Transverse colon (tissue), 4 donors: ENCODE results near the gene CELA2A.

Experiments used
- EP300 ChIP-seq: sonication (generic); formaldehyde crosslinking; IDR thresholded peaks from one replicate; pipeline ENCODE4 v1.6.1; 2017; ENCODE audit warnings: antibody characterized with exemption, low read depth
- POLR2A ChIP-seq: fragments of 450-650 bp; IDR thresholded peaks from one replicate; pipeline ENCODE4 v1.6.1; 2016; ENCODE audit warnings: antibody characterized with exemption, mild to moderate bottlenecking, moderate library complexity
- POLR2AphosphoS5 ChIP-seq, 3 donors: sonication (generic); formaldehyde crosslinking; IDR thresholded peaks; one replicate each; pipeline ENCODE4 v1.6.1; 2016; ENCODE audit warnings: antibody characterized with exemption in 3 of 3
- TF ChIP-seq, protein P1 (sequence below), 5 experiments: fragments of 200-600 bp in 3 of 5; fragments of 450-650 bp in 2 of 5; sonication (generic) in 3 of 5; IDR thresholded peaks; 1 replicate in 2 of 5; 2 replicates in 3 of 5; pipeline ENCODE4 v1.5.1; 2016 to 2017; ENCODE audit warnings: antibody characterized with exemption in 5 of 5, inconsistent platforms in 3 of 5, mild to moderate bottlenecking in 2 of 5, moderate library complexity in 1 of 5

DNA sequence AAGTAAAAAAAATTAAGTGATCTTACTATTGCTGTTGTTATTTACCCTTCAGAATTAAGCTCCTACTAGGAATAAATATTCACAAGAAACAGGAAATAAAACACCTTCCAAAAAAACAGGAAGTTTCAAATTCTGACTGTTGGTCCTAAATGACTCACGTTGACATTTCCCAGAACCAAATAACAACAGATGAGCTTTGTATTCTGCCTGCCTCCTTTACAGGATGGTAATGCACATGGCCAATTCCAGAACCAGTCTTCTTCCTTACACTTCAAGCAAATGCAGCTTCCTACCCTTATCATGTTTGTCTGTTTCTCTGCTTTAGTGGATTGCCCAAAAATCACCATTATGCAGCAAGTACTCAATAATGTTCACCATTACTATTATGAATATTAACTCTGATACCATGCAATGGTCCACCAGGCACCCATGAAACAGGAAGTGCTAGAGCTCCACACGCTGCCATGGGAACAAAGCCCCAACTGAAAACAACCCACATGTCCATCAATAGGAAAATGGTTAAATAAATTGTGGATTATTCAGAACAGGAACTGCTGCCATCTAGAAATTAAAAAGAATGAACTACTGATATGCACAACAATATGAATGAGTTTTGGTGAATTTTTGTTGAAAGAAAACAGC, 58.6 kb downstream of the CELA2A start:
- TF ChIP-seq, protein P1, sequence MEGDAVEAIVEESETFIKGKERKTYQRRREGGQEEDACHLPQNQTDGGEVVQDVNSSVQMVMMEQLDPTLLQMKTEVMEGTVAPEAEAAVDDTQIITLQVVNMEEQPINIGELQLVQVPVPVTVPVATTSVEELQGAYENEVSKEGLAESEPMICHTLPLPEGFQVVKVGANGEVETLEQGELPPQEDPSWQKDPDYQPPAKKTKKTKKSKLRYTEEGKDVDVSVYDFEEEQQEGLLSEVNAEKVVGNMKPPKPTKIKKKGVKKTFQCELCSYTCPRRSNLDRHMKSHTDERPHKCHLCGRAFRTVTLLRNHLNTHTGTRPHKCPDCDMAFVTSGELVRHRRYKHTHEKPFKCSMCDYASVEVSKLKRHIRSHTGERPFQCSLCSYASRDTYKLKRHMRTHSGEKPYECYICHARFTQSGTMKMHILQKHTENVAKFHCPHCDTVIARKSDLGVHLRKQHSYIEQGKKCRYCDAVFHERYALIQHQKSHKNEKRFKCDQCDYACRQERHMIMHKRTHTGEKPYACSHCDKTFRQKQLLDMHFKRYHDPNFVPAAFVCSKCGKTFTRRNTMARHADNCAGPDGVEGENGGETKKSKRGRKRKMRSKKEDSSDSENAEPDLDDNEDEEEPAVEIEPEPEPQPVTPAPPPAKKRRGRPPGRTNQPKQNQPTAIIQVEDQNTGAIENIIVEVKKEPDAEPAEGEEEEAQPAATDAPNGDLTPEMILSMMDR (IDR thresholded peaks at IDR 0.05) = no peak
- no peak for TF ChIP-seq POLR2AphosphoS5 (IDR thresholded peaks at IDR 0.05)
- TF ChIP-seq POLR2A = no peak
- no peak for TF ChIP-seq EP300
